EL (cell line): Measurements from ENCODE around the gene FZD10.

Experiments used
- DNase-seq: peaks from one replicate; pipeline ENCODE4 v3.0.0-alpha.2; 2016

FZD10 gene

GRCh38 chr12:130214686-130215395 lies 52.6 kb downstream of the FZD10 start:
- DNase-seq, result no peak
